ENCODE measurements around the gene C16orf78.

The C16orf78 gene

GRCh38 chr16:49427771-49428170 is 54.2 kb downstream of the C16orf78 start:
- TF ChIP-seq, protein P1, sequence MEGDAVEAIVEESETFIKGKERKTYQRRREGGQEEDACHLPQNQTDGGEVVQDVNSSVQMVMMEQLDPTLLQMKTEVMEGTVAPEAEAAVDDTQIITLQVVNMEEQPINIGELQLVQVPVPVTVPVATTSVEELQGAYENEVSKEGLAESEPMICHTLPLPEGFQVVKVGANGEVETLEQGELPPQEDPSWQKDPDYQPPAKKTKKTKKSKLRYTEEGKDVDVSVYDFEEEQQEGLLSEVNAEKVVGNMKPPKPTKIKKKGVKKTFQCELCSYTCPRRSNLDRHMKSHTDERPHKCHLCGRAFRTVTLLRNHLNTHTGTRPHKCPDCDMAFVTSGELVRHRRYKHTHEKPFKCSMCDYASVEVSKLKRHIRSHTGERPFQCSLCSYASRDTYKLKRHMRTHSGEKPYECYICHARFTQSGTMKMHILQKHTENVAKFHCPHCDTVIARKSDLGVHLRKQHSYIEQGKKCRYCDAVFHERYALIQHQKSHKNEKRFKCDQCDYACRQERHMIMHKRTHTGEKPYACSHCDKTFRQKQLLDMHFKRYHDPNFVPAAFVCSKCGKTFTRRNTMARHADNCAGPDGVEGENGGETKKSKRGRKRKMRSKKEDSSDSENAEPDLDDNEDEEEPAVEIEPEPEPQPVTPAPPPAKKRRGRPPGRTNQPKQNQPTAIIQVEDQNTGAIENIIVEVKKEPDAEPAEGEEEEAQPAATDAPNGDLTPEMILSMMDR (IDR thresholded peaks at IDR 0.05; ENCODE audit: insufficient read depth, missing control alignments), result no peak
- DNase-seq (ENCODE audit: insufficient read length, low spot score) (no peak), FAIRE-seq (no peak)

- DNase-seq (ENCODE audit: insufficient read length, low spot score) (no peak), FAIRE-seq (no peak)
- TF ChIP-seq, protein P1 (IDR thresholded peaks at IDR 0.05; ENCODE audit: insufficient read depth, missing control alignments), result no peak
Observed at GRCh38 chr16:49428808-49429207, 55.2 kb downstream of the C16orf78 start.

DNA sequence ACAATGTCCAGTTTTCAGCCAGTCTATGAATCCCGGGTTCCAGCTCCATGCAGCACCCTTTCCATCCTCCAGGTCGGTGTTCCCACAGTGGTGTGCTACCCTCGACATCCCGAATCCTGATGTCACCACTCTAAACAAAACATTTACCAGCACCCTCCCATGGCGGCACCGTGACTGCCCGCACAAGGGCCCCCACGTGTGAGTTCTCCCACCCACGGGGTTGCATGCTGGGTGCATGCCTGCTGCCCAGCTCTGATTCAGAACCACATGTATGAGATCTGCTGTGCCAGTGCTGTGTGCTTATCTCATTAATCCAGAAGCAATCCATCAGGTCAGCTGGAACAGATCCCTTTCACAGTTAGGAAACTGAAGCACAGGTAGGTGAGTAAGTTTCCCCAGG is 57.4 kb downstream of the C16orf78 start:
- DNase-seq (ENCODE audit: insufficient read length, low spot score), result no peak
- TF ChIP-seq, protein P1 (IDR thresholded peaks at IDR 0.05; ENCODE audit: insufficient read depth, missing control alignments), result no peak
- no peak for FAIRE-seq

DNA sequence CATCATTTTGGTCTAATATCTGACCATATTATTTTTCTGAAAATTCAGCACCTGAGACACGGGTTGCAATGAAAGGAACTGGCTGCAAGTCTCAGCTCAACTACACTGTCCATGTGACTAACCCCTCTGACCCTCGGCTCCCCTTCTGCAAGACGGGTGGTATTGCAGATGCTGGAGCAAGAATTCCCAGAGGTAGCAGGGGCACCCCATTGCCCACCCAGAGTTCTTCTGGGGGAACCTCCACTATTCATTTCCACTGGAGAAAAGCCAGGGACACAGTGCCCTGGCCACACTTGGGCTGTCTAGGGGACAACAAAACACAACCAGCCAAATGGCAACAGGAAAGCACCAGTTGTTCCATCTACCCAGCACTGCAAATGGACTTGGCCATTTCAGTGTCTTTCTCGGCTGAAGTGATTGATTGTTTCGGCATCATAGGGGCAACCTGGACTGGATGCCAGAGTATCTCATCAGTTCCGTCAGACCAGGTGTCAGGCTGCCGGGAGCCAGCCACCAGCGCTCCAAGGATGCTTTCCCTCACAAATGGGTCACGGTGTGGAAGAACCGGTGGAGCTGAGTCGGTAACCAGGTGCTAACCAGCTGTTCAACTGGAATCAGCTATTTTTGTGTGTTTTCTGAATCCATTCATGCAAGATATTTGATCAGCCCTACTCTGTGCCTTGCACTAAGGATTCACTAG is 58.1 kb downstream of the C16orf78 start:
- no peak for FAIRE-seq
- TF ChIP-seq, protein P1 (IDR thresholded peaks at IDR 0.05; ENCODE audit: insufficient read depth, missing control alignments), result no peak

GRCh38 chr16:49434733-49435132 is 61.1 kb downstream of the C16orf78 start:
- FAIRE-seq (no peak), DNase-seq (ENCODE audit: insufficient read length, low spot score) (no peak)
- TF ChIP-seq, protein P1 (IDR thresholded peaks at IDR 0.05; ENCODE audit: insufficient read depth, missing control alignments), result no peak

More for the DNA sequence above, 58.1 kb downstream of the C16orf78 start:
- DNase-seq (ENCODE audit: insufficient read length, low spot score), result no peak

DNA sequence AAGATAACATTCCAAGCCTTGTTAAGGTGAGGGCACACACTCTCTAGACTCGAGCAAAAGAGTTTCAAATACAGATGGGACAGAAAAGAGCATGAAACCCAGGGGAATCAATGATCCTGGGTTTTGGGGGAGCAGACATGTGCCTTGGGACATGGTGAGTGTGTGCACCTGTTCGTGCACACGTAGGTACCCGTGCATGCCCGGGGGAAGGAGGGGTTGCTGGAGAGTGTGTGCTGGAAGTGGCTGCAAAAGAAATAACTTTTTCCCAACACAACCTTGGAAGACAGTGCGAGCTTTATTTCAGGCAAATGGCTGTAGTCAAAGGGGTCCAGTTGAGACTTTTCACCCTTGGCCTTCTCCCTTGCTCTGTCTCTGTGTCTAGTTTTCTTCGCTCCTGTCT is 62.6 kb downstream of the C16orf78 start:
- TF ChIP-seq, protein P1 (IDR thresholded peaks at IDR 0.05; ENCODE audit: insufficient read depth, missing control alignments), result no peak
- FAIRE-seq, result no peak
- no peak for DNase-seq (ENCODE audit: insufficient read length, low spot score)

GRCh38 chr16:49437344-49437743 is 63.7 kb downstream of the C16orf78 start:
- FAIRE-seq (no peak), DNase-seq (ENCODE audit: insufficient read length, low spot score) (no peak)
- TF ChIP-seq, protein P1 (IDR thresholded peaks at IDR 0.05; ENCODE audit: insufficient read depth, missing control alignments), result no peak
